Stimulated activated CD4-positive, alpha-beta T cell treated with anti-CD3 and anti-CD28 coated beads, TNF-alpha, amount 100 ng/mL, for 48 hours (primary cell): Measurements from ENCODE around the gene MCM3AP.
"Not testable (repeated sequence)": the region's sequence is repeated elsewhere in the genome, so short reads cannot be mapped to it uniquely, and the experiment has no call there.

Experiments used
- DNase-seq, 3 donors: peaks; one replicate each; pipeline ENCODE4 v3.0.0-alpha.2; 2020; ENCODE audit warnings: low read depth in 3 of 3

Gene MCM3AP

DNA sequence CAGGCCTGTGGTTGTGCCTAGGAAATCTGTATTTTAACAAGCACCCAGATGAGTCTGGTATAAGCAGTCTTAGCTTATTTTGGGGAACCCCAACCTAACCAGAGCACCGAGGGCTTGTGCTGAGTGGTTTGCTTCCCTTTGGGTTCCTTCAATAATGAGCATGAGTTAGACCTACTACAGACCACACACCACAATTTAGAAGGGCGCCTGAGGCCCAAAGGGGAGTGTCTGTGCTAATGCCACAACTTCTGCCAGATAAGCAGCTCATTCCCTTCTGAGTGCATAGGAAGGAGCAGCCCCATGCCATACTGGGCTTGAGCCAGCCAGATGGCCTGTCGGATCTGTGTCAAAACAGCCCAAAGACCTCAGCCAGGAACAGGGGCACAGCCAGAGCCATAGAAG is 41.5 kb downstream of the MCM3AP start:
- DNase-seq = no peak

- no peak for DNase-seq
Observed at GRCh38 chr21:46243325-46243724, 42.1 kb downstream of the MCM3AP start.

DNA sequence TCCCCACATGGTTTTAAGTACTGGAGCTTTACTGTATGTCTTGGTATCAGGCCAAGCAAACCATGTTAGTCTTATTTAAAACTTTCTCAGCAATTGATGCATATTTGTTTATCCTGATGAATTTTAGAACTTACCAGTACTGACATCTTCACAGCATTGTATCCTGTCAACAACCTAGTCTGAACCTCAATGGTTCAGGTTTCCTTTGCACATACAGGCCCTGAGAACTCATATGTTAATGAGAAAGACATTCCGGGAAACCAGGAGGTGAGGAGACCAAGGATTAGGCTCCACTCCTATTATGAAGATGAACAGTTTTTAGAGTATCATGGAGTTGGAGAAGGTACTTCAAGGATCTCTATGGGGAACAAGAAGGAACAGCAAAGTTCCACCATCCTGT is 43.8 kb downstream of the MCM3AP start:
- DNase-seq = not testable (repeated sequence)

- DNase-seq = no peak
Observed at GRCh38 chr21:46239817-46240325, 45.5 kb downstream of the MCM3AP start.

DNA sequence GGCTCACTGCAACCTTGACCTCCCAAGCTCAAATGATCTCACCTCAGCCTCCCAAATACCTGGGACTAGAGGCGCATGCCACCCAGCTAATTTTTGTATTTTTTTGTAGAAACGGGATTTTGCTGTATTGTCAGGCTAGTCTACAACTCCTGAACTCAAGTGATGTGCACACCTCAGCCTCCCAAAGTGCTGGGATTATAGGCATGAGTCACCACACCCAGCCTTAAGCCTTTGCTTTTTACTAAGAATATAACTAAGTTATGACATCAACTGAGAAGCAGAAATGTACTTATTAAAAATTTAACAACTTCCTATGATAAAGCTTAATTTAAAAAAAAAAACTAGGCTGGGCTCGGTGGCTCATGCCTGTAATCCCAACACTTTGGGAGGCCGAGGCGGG is 47.9 kb downstream of the MCM3AP start:
- DNase-seq = no peak

GRCh38 chr21:46234436-46234950 is 50.9 kb downstream of the MCM3AP start:
- no peak for DNase-seq

GRCh38 chr21:46229923-46230260 is 55.5 kb downstream of the MCM3AP start:
- no peak for DNase-seq

DNA sequence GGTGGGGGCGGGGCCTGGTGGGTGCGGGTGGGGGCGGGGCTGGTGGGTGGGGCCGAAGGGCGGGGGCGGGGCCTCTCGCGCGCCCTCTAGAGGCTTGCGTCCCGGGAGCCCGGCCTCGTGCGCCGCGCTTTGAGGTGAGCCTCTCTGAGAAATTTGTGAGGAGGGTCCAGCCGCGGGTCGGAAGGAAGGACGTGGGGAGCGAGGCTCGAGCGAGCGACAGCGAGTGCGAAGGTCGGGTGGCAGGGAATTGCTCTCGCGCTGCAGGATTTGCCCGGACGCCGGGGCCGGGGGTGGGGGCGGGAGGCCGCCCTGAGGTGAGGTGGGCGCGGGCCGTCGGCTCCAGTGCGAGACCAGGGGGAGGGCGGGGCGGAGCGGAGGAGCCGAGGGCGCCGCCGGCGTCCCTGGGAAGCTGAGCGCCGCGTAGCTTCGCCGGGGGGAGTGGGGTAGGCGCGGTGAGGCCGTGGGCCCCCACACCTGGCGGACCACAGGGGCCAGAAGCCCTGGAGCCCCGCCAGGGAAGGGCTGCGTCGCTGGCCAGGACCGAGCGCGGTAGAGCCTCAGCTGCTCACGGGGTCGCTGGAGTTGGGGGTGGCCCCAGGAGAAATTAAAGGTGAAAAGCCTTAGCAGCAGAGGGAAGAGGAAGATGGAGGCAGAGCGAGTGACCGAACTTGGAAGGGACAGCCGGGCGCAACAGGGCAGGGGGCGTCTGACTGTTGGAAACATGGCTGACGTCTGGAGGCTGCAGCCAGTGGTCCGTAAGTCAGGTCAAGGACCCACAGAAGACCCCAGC is 56.1 kb downstream of the MCM3AP start:
- peak in 2 of 3 donors; percentile 3 to 45 for DNase-seq

GRCh38 chr21:46228345-46229051 is 56.9 kb downstream of the MCM3AP start, which contains the start of gene LSS:
TSS of gene LSS (minus strand) at chr21:46228774. CDS start at chr21:46228745, 29 bp downstream.
- peak; percentile 91 to 95 (median 92) for DNase-seq

- DNase-seq = no peak
Observed at GRCh38 chr21:46227811-46228344, 57.5 kb downstream of the MCM3AP start.

GRCh38 chr21:46226920-46227599 is 58.4 kb downstream of the MCM3AP start:
- DNase-seq = no peak

GRCh38 chr21:46226146-46226545 is 59.3 kb downstream of the MCM3AP start:
- no peak for DNase-seq

- not testable (repeated sequence) for DNase-seq
Observed at GRCh38 chr21:46223661-46224060, 61.8 kb downstream of the MCM3AP start.

DNA sequence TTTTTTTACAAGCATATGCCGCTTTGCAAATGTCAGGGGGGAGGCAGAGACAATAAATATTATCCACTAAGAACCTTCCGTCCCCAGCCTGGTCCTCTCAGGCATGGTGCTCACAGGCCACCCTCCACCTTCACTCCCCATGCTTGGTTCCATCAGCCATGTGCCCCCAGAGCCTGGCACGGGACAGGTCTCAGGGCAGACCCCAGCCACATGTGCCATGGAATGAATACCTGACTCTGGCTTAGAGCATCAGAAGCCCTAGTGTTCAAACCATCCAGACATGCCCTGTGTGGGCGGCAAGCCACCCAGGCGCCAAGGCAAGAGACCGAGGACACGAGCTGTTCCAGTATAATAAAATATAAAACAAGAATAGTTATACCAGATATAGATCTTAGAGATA is 62.2 kb downstream of the MCM3AP start:
- no peak for DNase-seq

DNA sequence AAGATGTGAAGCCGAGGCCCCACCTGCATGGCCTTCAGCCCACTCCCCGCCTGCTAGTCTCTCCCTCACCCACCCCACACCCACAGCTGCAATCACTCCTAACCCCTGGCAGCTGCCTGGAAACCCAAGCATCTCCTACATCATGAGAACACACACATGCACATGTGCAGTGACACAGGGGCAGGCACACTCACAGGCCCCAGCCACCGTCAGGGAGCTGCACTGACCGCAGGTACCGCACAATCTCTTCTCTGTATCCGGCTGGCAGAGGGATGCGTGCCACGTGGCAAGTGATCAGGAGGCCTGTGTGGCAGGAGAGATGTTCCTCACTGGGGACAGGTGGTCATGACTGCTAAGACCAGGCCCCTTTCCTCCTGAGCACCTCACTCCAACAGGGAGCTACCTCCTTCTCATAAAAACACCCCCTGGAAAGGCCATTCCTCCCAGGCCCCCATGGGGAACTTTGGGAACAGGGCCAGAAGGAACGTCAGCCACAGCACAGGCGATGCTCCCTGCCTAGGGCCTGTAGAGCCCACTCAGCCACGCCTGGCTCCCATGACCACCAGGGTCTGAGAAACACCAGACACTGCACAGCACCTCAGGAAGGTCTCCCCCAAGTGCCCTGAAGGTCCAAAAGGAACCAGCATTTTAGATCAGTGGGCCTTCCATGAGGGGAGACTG is 62.8 kb downstream of the MCM3AP start:
- no peak for DNase-seq

- no peak for DNase-seq
Observed at GRCh38 chr21:46221664-46222435, 63.6 kb downstream of the MCM3AP start.

DNA sequence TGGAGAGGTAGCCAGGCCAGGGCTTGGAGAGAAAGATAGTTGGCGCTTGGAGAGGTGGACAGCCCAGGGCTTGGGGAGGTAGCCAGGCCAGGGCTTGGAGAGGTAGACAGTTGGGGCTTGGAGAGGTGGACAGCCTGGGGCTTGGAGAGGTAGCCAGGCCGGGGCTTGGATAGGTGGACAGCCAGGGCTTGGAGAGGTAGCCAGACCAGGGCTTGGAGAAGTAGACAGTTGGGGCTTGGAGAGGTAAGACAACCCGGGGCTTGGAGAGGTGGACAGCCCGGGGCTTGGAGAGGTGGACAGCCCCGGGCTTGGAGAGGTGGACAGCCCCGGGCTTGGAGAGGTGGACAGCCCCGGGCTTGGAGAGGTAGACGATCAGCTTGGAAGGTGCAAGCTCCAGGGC is 64.6 kb downstream of the MCM3AP start:
- no peak for DNase-seq

- no peak for DNase-seq
Observed at GRCh38 chr21:46220275-46220810, 65.1 kb downstream of the MCM3AP start.

DNA sequence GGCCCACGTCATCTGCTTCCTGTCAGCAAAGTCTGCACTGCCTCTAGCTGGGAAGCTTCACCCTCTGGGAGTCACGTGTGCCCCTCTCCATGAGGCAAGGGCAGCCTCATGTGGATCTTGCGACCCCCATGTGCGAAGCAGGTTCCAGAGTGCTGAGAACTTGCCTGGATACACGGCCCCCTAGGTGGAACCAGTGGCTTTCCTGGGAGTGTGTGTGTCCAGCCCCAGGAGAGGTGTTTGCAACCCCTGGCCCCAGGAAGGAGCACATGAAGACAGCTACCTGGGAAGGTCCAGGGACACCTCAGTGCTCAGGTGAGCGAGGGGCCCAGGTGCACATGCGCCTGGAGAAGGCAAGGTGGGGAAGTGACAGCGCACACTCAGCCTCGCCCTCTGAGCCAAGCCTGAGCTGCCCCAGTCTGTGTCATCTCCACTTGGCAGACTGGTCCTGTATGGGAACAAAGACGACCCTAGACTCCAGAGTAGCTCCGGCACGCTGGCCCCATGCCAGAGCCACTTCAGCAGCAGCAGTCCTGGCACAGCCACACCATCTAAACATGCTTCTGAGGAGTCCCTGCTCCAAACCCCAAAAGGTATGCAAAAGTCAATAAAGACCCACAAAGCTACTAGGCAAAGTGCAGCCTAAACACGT is 65.7 kb downstream of the MCM3AP start:
- DNase-seq = no peak
